NOMO-1 treated with dmso at 0.1 percent for 144 hours (cell line): ENCODE measurements around the gene IPO9.
A peak's percentile ranks its signal among the peaks of the same experiment; 100 is the strongest.

ENCODE experiments used
- DNase-seq: peaks from one replicate; lab custom pipeline; 2025; ENCODE audit not compliant: unreplicated experiment; lab: John Stamatoyannopoulos, UW

Gene IPO9

GRCh38 chr1:201828820-201829774 is at the start of gene IPO9:
Gene IPO9 (plus strand): TSS chr1:201829157. CDS start chr1:201829210, 53 bp downstream.
- peak; percentile 88 for DNase-seq

GRCh38 chr1:201779351-201779880 is 49.5 kb upstream of the IPO9 start:
- DNase-seq: no peak

GRCh38 chr1:201780952-201781351 is 48.0 kb upstream of the IPO9 start:
- DNase-seq: no peak

GRCh38 chr1:201781437-201781836 is 47.5 kb upstream of the IPO9 start:
- no peak for DNase-seq

- no peak for DNase-seq
These were observed 46.6 kb upstream of the IPO9 start for GRCh38 chr1:201782353-201782752.

GRCh38 chr1:201783058-201783457 is 45.9 kb upstream of the IPO9 start:
- DNase-seq: no peak

- no peak for DNase-seq
These were observed 45.4 kb upstream of the IPO9 start for GRCh38 chr1:201783572-201783971.

- no peak for DNase-seq
These were observed 43.7 kb upstream of the IPO9 start for GRCh38 chr1:201785291-201785690.

- DNase-seq: no peak
These were observed 42.1 kb upstream of the IPO9 start for GRCh38 chr1:201786824-201787223.

- no peak for DNase-seq
These were observed 40.7 kb upstream of the IPO9 start for GRCh38 chr1:201788296-201788695.

GRCh38 chr1:201789245-201789644 is 39.7 kb upstream of the IPO9 start:
- no peak for DNase-seq

GRCh38 chr1:201790261-201790660 is 38.7 kb upstream of the IPO9 start:
- no peak for DNase-seq

GRCh38 chr1:201791051-201791778 is 37.7 kb upstream of the IPO9 start:
- DNase-seq: no peak

GRCh38 chr1:201791779-201792173 is 37.2 kb upstream of the IPO9 start:
- no peak for DNase-seq

GRCh38 chr1:201792534-201793305 is 36.2 kb upstream of the IPO9 start:
- peak; percentile 46 for DNase-seq

- peak; percentile 54 for DNase-seq
These were observed 35.5 kb upstream of the IPO9 start for GRCh38 chr1:201793306-201793925.

- no peak for DNase-seq
These were observed 33.9 kb upstream of the IPO9 start for GRCh38 chr1:201795066-201795465.

- DNase-seq: no peak
These were observed 28.7 kb upstream of the IPO9 start for GRCh38 chr1:201800246-201800645.

- no peak for DNase-seq
These were observed 22.2 kb upstream of the IPO9 start for GRCh38 chr1:201806801-201807200.

GRCh38 chr1:201807958-201808632 is 20.9 kb upstream of the IPO9 start:
- DNase-seq: no peak
